Panc1 (cell line): ENCODE results near the gene CD9.

Experiments
- CTCF ChIP-seq: fragments of 450-650 bp; IDR thresholded peaks from 2 replicates; pipeline ENCODE4 v1.5.1; 2017; ENCODE audit warnings: mild to moderate bottlenecking
- POLR2AphosphoS5 ChIP-seq: IDR thresholded peaks from 2 replicates; pipeline ENCODE4 v1.6.1; 2012; ENCODE audit warnings: mild to moderate bottlenecking, low read depth, low read length, moderate library complexity
- REST ChIP-seq, 2 experiments: IDR thresholded peaks; 2 replicates each; pipeline ENCODE4 v1.6.1; 2011 to 2012; ENCODE audit warnings: low read depth in 2 of 2, control low read depth in 1 of 2, low read length in 1 of 2, mild to moderate bottlenecking in 1 of 2, moderate library complexity in 1 of 2; ENCODE audit not compliant: insufficient read depth in 1 of 2
- SIN3A ChIP-seq: IDR thresholded peaks from 2 replicates; pipeline ENCODE4 v1.6.1; 2012; ENCODE audit warnings: low read depth, mild to moderate bottlenecking, low read length, moderate library complexity, borderline replicate concordance; ENCODE audit not compliant: insufficient read depth
- TCF7L2 ChIP-seq: IDR thresholded peaks from 2 replicates; pipeline ENCODE4 v1.6.1; 2011; ENCODE audit warnings: mild to moderate bottlenecking, low read depth, low read length, inconsistent platforms

- no peak for TF ChIP-seq CTCF
- TF ChIP-seq REST (IDR thresholded peaks at IDR 0.05; ENCODE audit: insufficient read depth in 1 of 2, low read depth in 2 of 2, low read length in 1 of 2): no peak
- TF ChIP-seq SIN3A: no peak
- TF ChIP-seq POLR2AphosphoS5: no peak
- TF ChIP-seq TCF7L2: no peak
Measured at GRCh38 chr12:6250343-6250742, 50.1 kb downstream of the CD9 start.
